Astrocyte (in vitro differentiated cells and primary cell): ENCODE measurements around the gene PRKG1. TPM values are rescaled to one million over a fixed set of nuclear protein-coding genes. Genes with fewer than 3 reads are reported as not detected.
"Not testable (repeated sequence)": the region's sequence is repeated elsewhere in the genome, so short reads cannot be mapped to it uniquely, and the experiment has no call there.

ENCODE experiments used
- DNase-seq: peaks from one replicate; pipeline ENCODE4 v3.0.0-alpha.2; 2010; ENCODE audit warnings: low read depth
- FAIRE-seq: peaks from 2 replicates; lab custom pipeline; 2011; peaks lifted over from hg19 to GRCh38; lab: Jason Lieb, UNC
- H2AFZ ChIP-seq: 2 replicates; pipeline ENCODE4 v1.6.0; 2012; ENCODE audit warnings: low read depth, low read length, inconsistent platforms
- H3K27ac ChIP-seq: 2 replicates; pipeline ENCODE4 v1.5.1; 2011; ENCODE audit warnings: low read depth, low read length, inconsistent platforms
- H3K27me3 ChIP-seq: 2 replicates; pipeline ENCODE4 v1.6.0; 2011; ENCODE audit warnings: low read length, inconsistent platforms; ENCODE audit not compliant: insufficient read depth
- H3K36me3 ChIP-seq: 2 replicates; pipeline ENCODE4 v1.5.1; 2011; ENCODE audit warnings: low read length, inconsistent platforms; ENCODE audit not compliant: insufficient read depth
- H3K4me1 ChIP-seq: 2 replicates; pipeline ENCODE4 v1.5.1; 2011; ENCODE audit warnings: low read length, inconsistent platforms; ENCODE audit not compliant: insufficient read depth
- H3K4me2 ChIP-seq: 2 replicates; pipeline ENCODE4 v1.6.0; 2012; ENCODE audit warnings: low read length, inconsistent platforms
- H3K4me3 ChIP-seq: 2 replicates; pipeline ENCODE4 v1.5.1; 2011; ENCODE audit warnings: low read depth, mild to moderate bottlenecking, low read length, inconsistent platforms; ENCODE audit not compliant: insufficient read depth
- H3K79me2 ChIP-seq: 2 replicates; pipeline ENCODE4 v1.6.0; 2012; ENCODE audit warnings: mild to moderate bottlenecking, low read length, inconsistent platforms; ENCODE audit not compliant: insufficient read depth
- H3K9ac ChIP-seq: 2 replicates; pipeline ENCODE4 v1.6.0; 2012; ENCODE audit warnings: mild to moderate bottlenecking, low read length, inconsistent platforms
- H3K9me3 ChIP-seq: 2 replicates; pipeline ENCODE4 v1.5.1; 2012; ENCODE audit warnings: low read depth, mild to moderate bottlenecking, low read length, inconsistent platforms; ENCODE audit not compliant: insufficient read depth
- H4K20me1 ChIP-seq: 2 replicates; pipeline ENCODE4 v1.6.0; 2012; ENCODE audit warnings: low read length, inconsistent platforms; ENCODE audit not compliant: insufficient read depth
- H3K27ac Mint-ChIP-seq: one replicate; pipeline ENCODE4 v1.8.0; 2021; ENCODE audit warnings: mild to moderate bottlenecking, mixed read lengths; ENCODE audit not compliant: unreplicated experiment
- H3K27me3 Mint-ChIP-seq: one replicate; pipeline ENCODE4 v1.8.0; 2021; ENCODE audit warnings: low read depth, mixed read lengths; ENCODE audit not compliant: unreplicated experiment
- H3K36me3 Mint-ChIP-seq: one replicate; pipeline ENCODE4 v1.8.0; 2021; ENCODE audit warnings: low read depth, mixed read lengths; ENCODE audit not compliant: unreplicated experiment
- H3K4me1 Mint-ChIP-seq: one replicate; pipeline ENCODE4 v1.8.0; 2021; ENCODE audit warnings: low read depth, mixed read lengths; ENCODE audit not compliant: unreplicated experiment
- H3K4me3 Mint-ChIP-seq: one replicate; pipeline ENCODE4 v1.8.0; 2021; ENCODE audit warnings: mild to moderate bottlenecking, moderate library complexity, mixed read lengths; ENCODE audit not compliant: unreplicated experiment
- H3K9me3 Mint-ChIP-seq: one replicate; pipeline ENCODE4 v1.8.0; 2021; ENCODE audit warnings: mild to moderate bottlenecking, mixed read lengths; ENCODE audit not compliant: unreplicated experiment
- CTCF ChIP-seq: IDR thresholded peaks from 2 replicates; pipeline ENCODE4 v1.5.1; 2011; ENCODE audit warnings: low read depth, mild to moderate bottlenecking, inconsistent platforms, low read length, moderate library complexity; ENCODE audit not compliant: insufficient read depth
- EZH2 ChIP-seq: IDR thresholded peaks from 2 replicates; pipeline ENCODE4 v1.6.1; 2012; ENCODE audit warnings: mild to moderate bottlenecking, low read length, inconsistent platforms; ENCODE audit not compliant: insufficient read depth
- total RNA-seq: library from RNA; stranded (reverse); gene quantifications from 2 replicates; pipeline ENCODE4 v1.2.1, GENCODE V29; 2021

Gene PRKG1
- total RNA-seq, 1 donor from 2014 or later, result 3.1 TPM

- Mint-ChIP-seq H3K27me3 (no peaks in the 10 kb centered on the region), H3K4me3 (no peak overlapping the region), H3K27ac (no peak overlapping the region), H3K36me3 (no peaks in the 10 kb centered on the region), H3K4me1 (peaks cover 6% of the 10 kb centered on the region), H3K9me3 (no peaks in the 10 kb centered on the region)
- Histone ChIP-seq H3K27me3 (no peaks in the 10 kb centered on the region), H2AFZ (no peak overlapping the region), H3K4me1 (peaks cover 4% of the 10 kb centered on the region), H3K9ac (no peak overlapping the region), H4K20me1 (no peaks in the 10 kb centered on the region), H3K27ac (no peak overlapping the region), H3K79me2 (no peaks in the 10 kb centered on the region), H3K4me3 (no peak overlapping the region), H3K36me3 (no peaks in the 10 kb centered on the region), H3K9me3 (no peaks in the 10 kb centered on the region), H3K4me2 (no peak overlapping the region)
- no peak for TF ChIP-seq EZH2
- TF ChIP-seq CTCF, result no peak
- FAIRE-seq (no peak), DNase-seq (peak; percentile 14)
These were observed 1155.1 kb downstream of the PRKG1 start for GRCh38 chr10:52229291-52229931.

- Mint-ChIP-seq H3K27me3 (no peaks in the 10 kb centered on the region), H3K4me3 (peak overlapping the region; percentile 85), H3K4me1 (peaks cover 6% of the 10 kb centered on the region), H3K36me3 (no peaks in the 10 kb centered on the region), H3K9me3 (no peaks in the 10 kb centered on the region), H3K27ac (peak overlapping the region; percentile 42)
- no peak overlapping the region for H2AFZ ChIP-seq
- H3K4me3 ChIP-seq, result no peak overlapping the region
- peak; percentile 5 for FAIRE-seq
- H3K27ac ChIP-seq, result no peak overlapping the region
- no peaks in the 10 kb centered on the region for H4K20me1 ChIP-seq
- H3K36me3 ChIP-seq, result no peaks in the 10 kb centered on the region
- H3K9me3 ChIP-seq, result no peaks in the 10 kb centered on the region
- peak overlapping the region; percentile 76 for H3K4me2 ChIP-seq
- TF ChIP-seq CTCF, result no peak
- no peak for TF ChIP-seq EZH2
- no peaks in the 10 kb centered on the region for H3K79me2 ChIP-seq
- H3K9ac ChIP-seq, result no peak overlapping the region
- peaks cover 4% of the 10 kb centered on the region for H3K4me1 ChIP-seq
- DNase-seq, result no peak
- no peaks in the 10 kb centered on the region for H3K27me3 ChIP-seq
These were observed 1158.5 kb downstream of the PRKG1 start for GRCh38 chr10:52232561-52233350.

DNA sequence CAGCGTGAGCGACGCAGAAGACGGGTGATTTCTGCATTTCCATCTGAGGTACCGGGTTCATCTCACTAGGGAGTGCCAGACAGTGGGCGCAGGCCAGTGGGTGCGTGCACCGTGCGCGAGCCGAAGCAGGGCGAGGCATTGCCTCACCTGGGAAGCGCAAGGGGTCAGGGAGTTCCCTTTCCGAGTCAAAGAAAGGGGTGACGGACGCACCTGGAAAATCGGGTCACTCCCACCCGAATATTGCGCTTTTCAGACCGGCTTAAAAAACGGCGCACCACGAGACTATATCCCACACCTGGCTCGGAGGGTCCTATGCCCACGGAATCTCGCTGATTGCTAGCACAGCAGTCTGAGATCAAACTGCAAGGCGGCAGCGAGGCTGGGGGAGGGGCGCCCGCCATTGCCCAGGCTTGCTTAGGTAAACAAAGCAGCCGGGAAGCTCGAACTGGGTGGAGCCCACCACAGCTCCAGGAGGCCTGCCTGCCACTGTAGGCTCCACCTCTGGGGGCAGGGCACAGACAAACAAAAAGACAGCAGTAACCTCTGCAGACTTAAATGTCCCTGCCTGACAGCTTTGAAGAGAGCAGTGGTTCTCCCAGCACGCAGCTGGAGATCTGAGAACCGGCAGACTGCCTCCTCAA lies 1159.2 kb downstream of the PRKG1 start:
- not testable (repeated sequence) for H3K9ac ChIP-seq, FAIRE-seq, H3K9me3 Mint-ChIP-seq, H3K36me3 Mint-ChIP-seq, H4K20me1 ChIP-seq, H3K4me3 ChIP-seq, H3K27me3 Mint-ChIP-seq, H3K4me1 Mint-ChIP-seq, DNase-seq, H3K9me3 ChIP-seq, H3K27me3 ChIP-seq, H3K36me3 ChIP-seq, H3K79me2 ChIP-seq, H3K4me1 ChIP-seq, H3K27ac ChIP-seq, H2AFZ ChIP-seq
- peak overlapping the region; percentile 85 for H3K4me3 Mint-ChIP-seq
- H3K27ac Mint-ChIP-seq, result peak overlapping the region; percentile 42
- peak overlapping the region; percentile 76 for H3K4me2 ChIP-seq
